Retinal pigment epithelial cell (primary cell): ENCODE data around the gene PFN1.

Experiments used
- DNase-seq: peaks from one replicate; pipeline ENCODE4 v3.0.0-alpha.2; 2010; ENCODE audit warnings: low read depth
- H3K4me3 ChIP-seq: 2 replicates; pipeline ENCODE4 v1.5.1; 2011; ENCODE audit warnings: mild to moderate bottlenecking, low read length, control low read depth, moderate library complexity
- TF ChIP-seq, protein P1 (sequence below): conservative IDR thresholded peaks from 2 replicates; pipeline ENCODE4 v1.5.1; 2011; ENCODE audit warnings: low read depth, low read length, control low read depth, inconsistent platforms

The PFN1 gene

DNA sequence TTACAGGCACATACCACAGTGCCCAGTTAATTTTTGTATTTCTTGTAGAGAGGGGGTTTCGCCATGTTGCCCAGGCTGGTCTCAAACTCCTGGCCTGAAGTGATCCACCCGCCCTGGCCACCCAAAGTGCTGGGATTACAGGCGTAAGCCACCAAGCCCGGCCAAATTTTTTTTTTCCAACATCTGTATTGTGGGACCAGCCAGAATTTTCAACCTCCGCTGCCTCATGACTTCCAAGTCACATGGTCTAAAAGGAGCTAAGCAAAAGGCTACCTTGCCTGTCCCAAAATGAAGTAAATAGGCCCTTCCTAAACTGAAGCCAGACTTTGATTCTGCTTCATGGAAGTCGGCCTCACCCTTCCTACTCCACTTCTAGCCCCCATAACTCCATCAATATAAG, 23.5 kb upstream of the PFN1 start:
- no peak for DNase-seq

DNA sequence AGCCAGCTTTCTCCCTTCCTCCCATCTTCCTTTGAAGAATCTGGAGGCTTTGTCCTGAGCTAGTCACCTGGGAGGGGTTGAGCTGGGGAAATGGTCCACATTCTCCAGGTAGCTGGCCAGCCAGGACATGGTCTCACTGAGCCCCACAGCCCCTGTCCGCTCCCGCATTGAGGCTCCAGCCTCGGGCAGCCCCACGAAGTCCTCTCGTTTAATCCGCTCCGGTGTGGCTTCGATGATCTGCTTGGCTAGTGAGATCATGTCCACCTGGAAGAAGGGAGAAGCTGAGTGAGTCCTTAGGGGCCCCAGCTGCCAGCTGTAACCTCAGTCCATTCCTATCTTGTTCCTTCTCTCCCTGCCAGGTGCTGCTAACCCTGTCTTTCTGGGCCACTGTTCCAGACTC, 21.9 kb upstream of the PFN1 start:
- TF ChIP-seq, protein P1, sequence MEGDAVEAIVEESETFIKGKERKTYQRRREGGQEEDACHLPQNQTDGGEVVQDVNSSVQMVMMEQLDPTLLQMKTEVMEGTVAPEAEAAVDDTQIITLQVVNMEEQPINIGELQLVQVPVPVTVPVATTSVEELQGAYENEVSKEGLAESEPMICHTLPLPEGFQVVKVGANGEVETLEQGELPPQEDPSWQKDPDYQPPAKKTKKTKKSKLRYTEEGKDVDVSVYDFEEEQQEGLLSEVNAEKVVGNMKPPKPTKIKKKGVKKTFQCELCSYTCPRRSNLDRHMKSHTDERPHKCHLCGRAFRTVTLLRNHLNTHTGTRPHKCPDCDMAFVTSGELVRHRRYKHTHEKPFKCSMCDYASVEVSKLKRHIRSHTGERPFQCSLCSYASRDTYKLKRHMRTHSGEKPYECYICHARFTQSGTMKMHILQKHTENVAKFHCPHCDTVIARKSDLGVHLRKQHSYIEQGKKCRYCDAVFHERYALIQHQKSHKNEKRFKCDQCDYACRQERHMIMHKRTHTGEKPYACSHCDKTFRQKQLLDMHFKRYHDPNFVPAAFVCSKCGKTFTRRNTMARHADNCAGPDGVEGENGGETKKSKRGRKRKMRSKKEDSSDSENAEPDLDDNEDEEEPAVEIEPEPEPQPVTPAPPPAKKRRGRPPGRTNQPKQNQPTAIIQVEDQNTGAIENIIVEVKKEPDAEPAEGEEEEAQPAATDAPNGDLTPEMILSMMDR, result no peak
- no peak for DNase-seq
- H3K4me3 ChIP-seq, result no peak overlapping the region

More for the DNA sequence above, 23.5 kb upstream of the PFN1 start:
- no peak overlapping the region for H3K4me3 ChIP-seq
- TF ChIP-seq, protein P1, result no peak

DNA sequence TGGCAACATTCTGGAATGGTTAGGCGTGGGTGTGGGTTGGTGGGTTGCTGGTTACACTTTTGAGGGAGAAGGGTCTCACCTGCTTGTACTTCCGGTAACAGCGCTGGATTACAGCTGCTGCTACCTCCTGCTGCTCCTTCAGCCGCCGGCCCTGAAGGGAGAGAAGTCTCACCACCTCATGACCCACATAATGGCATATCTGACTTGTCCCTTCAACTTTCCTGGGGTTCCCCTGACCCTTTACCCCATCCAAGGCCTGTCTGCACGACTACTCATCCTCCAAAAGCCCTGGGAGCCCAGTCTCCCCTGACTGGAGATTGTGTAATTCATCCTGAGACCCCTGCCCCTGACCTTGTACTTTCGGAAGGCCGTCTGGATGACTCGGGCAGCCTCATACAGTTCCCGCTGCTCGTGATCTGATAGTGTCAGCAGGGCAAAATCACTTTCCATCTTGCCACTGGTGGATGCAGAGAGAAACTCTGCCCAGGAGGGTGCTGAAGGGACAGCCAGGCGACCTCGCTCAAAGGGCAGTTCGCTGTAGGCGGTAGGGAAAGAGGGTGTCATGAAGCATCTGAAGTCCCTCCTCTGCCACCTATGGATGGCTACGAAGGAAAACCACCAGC, 21.3 kb upstream of the PFN1 start:
- no peak for DNase-seq
- TF ChIP-seq, protein P1, result peak; percentile 8
- H3K4me3 ChIP-seq, result peak overlapping the region; percentile 93

GRCh38 chr17:4969047-4969550, 20.8 kb upstream of the PFN1 start:
- TF ChIP-seq, protein P1, result no peak
- peak overlapping the region; percentile 93 for H3K4me3 ChIP-seq
- DNase-seq, result peak; percentile 78

GRCh38 chr17:4968486-4969046, 20.2 kb upstream of the PFN1 start:
- H3K4me3 ChIP-seq, result peak overlapping the region; percentile 93
- no peak for DNase-seq
- TF ChIP-seq, protein P1, result no peak

DNA sequence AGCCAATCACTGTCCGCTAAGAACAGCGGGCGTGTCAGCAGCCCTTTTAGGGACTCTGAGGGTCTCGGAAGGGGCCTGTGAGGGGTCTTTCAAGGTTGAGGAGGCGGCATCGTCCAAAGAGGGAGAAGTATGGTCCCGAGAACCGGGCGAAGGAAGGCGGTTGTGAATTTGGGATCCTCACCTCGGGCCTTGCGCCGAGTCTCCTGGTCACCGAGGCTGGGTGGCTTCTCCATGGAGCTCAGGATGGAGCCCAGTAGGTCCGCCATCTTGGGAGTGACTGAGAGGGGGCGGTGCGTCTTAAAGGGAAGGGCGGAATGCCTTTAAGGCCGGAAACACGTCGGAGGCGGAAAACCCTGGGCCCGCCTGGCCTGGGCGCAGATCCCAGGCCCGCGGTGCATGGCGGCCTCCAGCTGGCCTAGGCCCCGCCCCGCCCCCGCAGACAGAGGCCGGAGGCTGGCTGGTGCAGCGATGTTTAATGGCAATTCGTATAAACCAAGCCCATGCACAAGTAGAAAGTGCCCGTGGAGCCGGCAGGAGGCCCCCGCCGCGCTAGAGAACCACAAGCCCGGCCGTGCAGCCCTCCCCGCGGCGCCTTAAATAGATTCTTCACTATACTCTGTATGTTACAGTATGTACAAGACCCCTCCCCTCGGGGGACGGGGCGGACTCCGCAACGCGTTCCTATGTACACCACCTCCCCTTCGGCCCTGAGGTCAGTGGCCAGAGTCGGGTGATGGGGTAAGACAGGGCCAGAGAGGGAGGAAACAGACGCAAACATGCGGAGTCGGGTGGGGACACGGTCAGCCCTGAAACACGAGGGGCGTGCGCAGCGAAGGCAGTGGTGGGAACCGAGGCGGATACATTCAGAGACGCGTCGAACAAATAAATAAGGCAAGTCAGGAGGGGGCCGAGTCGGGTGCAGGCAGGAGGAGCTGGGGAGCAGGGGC, 19.5 kb upstream of the PFN1 start, which contains the start of gene SPAG7:
Gene SPAG7 (minus strand): TSS at position 279 of the 947 bp plus-strand sequence. CDS start 13 bp downstream, at position 266.
- H3K4me3 ChIP-seq, result peak within 1 kb of the TSS; percentile 93
- peak; percentile 91 for DNase-seq
- TF ChIP-seq, protein P1, result no peak
